HEK293 (cell line): ENCODE results near the gene ELFN1.

Experiments
- CTCF ChIA-PET: fragments of 350-600 bp; formaldehyde crosslinking; extraction: SDS; loops from one replicate; lab custom pipeline; 2021; ENCODE audit warnings: antibody characterized with exemption; lab: Yijun Ruan, JAX
- POLR2A ChIA-PET: fragments of 300-600 bp; formaldehyde crosslinking; extraction: SDS; loops from one replicate; lab custom pipeline; 2020; ENCODE audit warnings: antibody characterized with exemption, inconsistent platforms; lab: Yijun Ruan, JAX
- H3K27ac ChIP-seq: fragments of 200-500 bp; sonication (Bioruptor generic); 2 replicates; pipeline ENCODE4 v1.5.1; 2014; ENCODE audit warnings: low read depth, low read length, control low read depth, inconsistent platforms; ENCODE audit errors: extremely low read depth
- H3K36me3 ChIP-seq, 2 experiments: fragments of 200-500 bp in 1 of 2; sonication (Bioruptor generic) in 1 of 2; 1 replicate in 1 of 2; 2 replicates in 1 of 2; pipeline ENCODE4 v1.5.1; 2014 to 2017; ENCODE audit warnings: inconsistent platforms in 2 of 2, low read length in 2 of 2; ENCODE audit not compliant: control insufficient read depth in 2 of 2, insufficient read depth in 1 of 2
- H3K4me1 ChIP-seq: fragments of 200-500 bp; sonication (Bioruptor generic); 2 replicates; pipeline ENCODE4 v1.5.1; 2014; ENCODE audit warnings: mild to moderate bottlenecking, low read length, inconsistent platforms; ENCODE audit not compliant: control insufficient read depth, insufficient read depth
- H3K4me3 ChIP-seq: 2 replicates; pipeline ENCODE4 v1.5.1; 2011; ENCODE audit warnings: low read depth, mild to moderate bottlenecking, control low read depth, low read length, moderate library complexity
- H3K9me3 ChIP-seq: fragments of 200-500 bp; sonication (Bioruptor generic); 2 replicates; pipeline ENCODE4 v1.5.1; 2014; ENCODE audit warnings: low read depth, low read length, inconsistent platforms; ENCODE audit not compliant: control insufficient read depth, insufficient read depth
- AEBP2 ChIP-seq: fragments of 450-650 bp; formaldehyde crosslinking; IDR thresholded peaks from 2 replicates; pipeline ENCODE4 v1.5.1; 2016; ENCODE audit warnings: missing biosample characterization, missing genetic modification characterization, borderline replicate concordance
- BCL11B ChIP-seq: fragments of 450-650 bp; formaldehyde crosslinking; IDR thresholded peaks from 2 replicates; pipeline ENCODE4 v1.5.1; 2016; ENCODE audit warnings: low read depth, missing biosample characterization, missing genetic modification characterization
- BCL6B ChIP-seq: fragments of 450-650 bp; formaldehyde crosslinking; IDR thresholded peaks from 2 replicates; pipeline ENCODE4 v1.5.1; 2017; ENCODE audit warnings: missing biosample characterization, missing genetic modification characterization
- EGR2 ChIP-seq: fragments of 450-650 bp; formaldehyde crosslinking; IDR thresholded peaks from 2 replicates; pipeline ENCODE4 v1.5.1; 2016; ENCODE audit warnings: low read depth, missing biosample characterization, missing genetic modification characterization
- ELK4 ChIP-seq: IDR thresholded peaks from 2 replicates; pipeline ENCODE4 v1.6.1; 2011; ENCODE audit warnings: mild to moderate bottlenecking, low read depth, low read length, borderline replicate concordance
- GLIS1 ChIP-seq: fragments of 450-650 bp; formaldehyde crosslinking; IDR thresholded peaks from 2 replicates; pipeline ENCODE4 v1.5.1; 2016; ENCODE audit warnings: missing biosample characterization, missing genetic modification characterization
- PRDM1 ChIP-seq: fragments of 450-650 bp; formaldehyde crosslinking; IDR thresholded peaks from 2 replicates; pipeline ENCODE4; 2016; ENCODE audit warnings: missing biosample characterization, missing genetic modification characterization
- TCF7L2 ChIP-seq: IDR thresholded peaks from 2 replicates; pipeline ENCODE4 v1.6.1; 2011; ENCODE audit warnings: low read depth, mild to moderate bottlenecking, inconsistent platforms, low read length, moderate library complexity, borderline replicate concordance
- ZBTB20 ChIP-seq: fragments of 450-650 bp; formaldehyde crosslinking; IDR thresholded peaks from 2 replicates; pipeline ENCODE4 v1.5.1; 2016; ENCODE audit warnings: missing biosample characterization, missing genetic modification characterization
- ZNF112 ChIP-seq: fragments of 450-650 bp; formaldehyde crosslinking; IDR thresholded peaks from 2 replicates; pipeline ENCODE4 v1.5.0; 2017; ENCODE audit warnings: missing biosample characterization, missing genetic modification characterization
- ZNF157 ChIP-seq: fragments of 450-650 bp; formaldehyde crosslinking; IDR thresholded peaks from 2 replicates; pipeline ENCODE4 v1.5.1; 2016; ENCODE audit warnings: missing biosample characterization, missing genetic modification characterization
- ZNF2 ChIP-seq: fragments of 450-650 bp; formaldehyde crosslinking; IDR thresholded peaks from 2 replicates; pipeline ENCODE4 v1.5.1; 2016; ENCODE audit warnings: missing biosample characterization, missing genetic modification characterization
- ZNF221 ChIP-seq: fragments of 450-650 bp; formaldehyde crosslinking; IDR thresholded peaks from 2 replicates; pipeline ENCODE4 v1.5.1; 2017; ENCODE audit warnings: missing biosample characterization, missing genetic modification characterization, borderline replicate concordance
- ZNF391 ChIP-seq: fragments of 450-650 bp; formaldehyde crosslinking; IDR thresholded peaks from 2 replicates; pipeline ENCODE4 v1.5.1; 2016; ENCODE audit warnings: low read depth, missing biosample characterization, missing genetic modification characterization, borderline replicate concordance
- ZNF394 ChIP-seq: fragments of 450-650 bp; formaldehyde crosslinking; IDR thresholded peaks from 2 replicates; pipeline ENCODE4 v1.5.1; 2016; ENCODE audit warnings: missing biosample characterization, missing genetic modification characterization, mild to moderate bottlenecking, moderate library complexity, borderline replicate concordance
- ZNF529 ChIP-seq: fragments of 450-650 bp; formaldehyde crosslinking; IDR thresholded peaks from 2 replicates; pipeline ENCODE4 v1.5.1; 2017; ENCODE audit warnings: missing genetic modification characterization, missing biosample characterization; ENCODE audit not compliant: insufficient replicate concordance
- ZNF561 ChIP-seq: fragments of 450-650 bp; IDR thresholded peaks from 2 replicates; pipeline ENCODE4 v1.5.1; 2018; ENCODE audit warnings: missing biosample characterization, missing genetic modification characterization, borderline replicate concordance
- ZNF571 ChIP-seq: fragments of 450-650 bp; formaldehyde crosslinking; IDR thresholded peaks from 2 replicates; pipeline ENCODE4 v1.5.0; 2017; ENCODE audit warnings: missing biosample characterization, missing genetic modification characterization
- ZNF654 ChIP-seq: fragments of 450-650 bp; formaldehyde crosslinking; IDR thresholded peaks from 2 replicates; pipeline ENCODE4 v1.5.1; 2016; ENCODE audit warnings: low read depth, missing biosample characterization, missing genetic modification characterization
- ZNF792 ChIP-seq: fragments of 450-650 bp; formaldehyde crosslinking; IDR thresholded peaks from 2 replicates; pipeline ENCODE4 v1.5.1; 2016; ENCODE audit warnings: missing biosample characterization, missing genetic modification characterization
- TF ChIP-seq, protein P1 (sequence below): fragments of 450-650 bp; formaldehyde crosslinking; IDR thresholded peaks from 2 replicates; pipeline ENCODE4 v1.5.1; 2017; ENCODE audit warnings: missing biosample characterization, missing genetic modification characterization
- TF ChIP-seq, protein P2 (sequence below): fragments of 450-650 bp; formaldehyde crosslinking; IDR thresholded peaks from 2 replicates; pipeline ENCODE4 v1.5.1; 2016; ENCODE audit warnings: missing biosample characterization, missing genetic modification characterization

Gene ELFN1

GRCh38 chr7:1649751-1650326 lies 20.2 kb upstream of the ELFN1 start (continued):
- TF ChIP-seq EGR2 (tag by site-specific recombination): no peak
- no peak for TF ChIP-seq ZNF571 (tag by site-specific recombination)
- TF ChIP-seq ZNF394: no peak

DNA sequence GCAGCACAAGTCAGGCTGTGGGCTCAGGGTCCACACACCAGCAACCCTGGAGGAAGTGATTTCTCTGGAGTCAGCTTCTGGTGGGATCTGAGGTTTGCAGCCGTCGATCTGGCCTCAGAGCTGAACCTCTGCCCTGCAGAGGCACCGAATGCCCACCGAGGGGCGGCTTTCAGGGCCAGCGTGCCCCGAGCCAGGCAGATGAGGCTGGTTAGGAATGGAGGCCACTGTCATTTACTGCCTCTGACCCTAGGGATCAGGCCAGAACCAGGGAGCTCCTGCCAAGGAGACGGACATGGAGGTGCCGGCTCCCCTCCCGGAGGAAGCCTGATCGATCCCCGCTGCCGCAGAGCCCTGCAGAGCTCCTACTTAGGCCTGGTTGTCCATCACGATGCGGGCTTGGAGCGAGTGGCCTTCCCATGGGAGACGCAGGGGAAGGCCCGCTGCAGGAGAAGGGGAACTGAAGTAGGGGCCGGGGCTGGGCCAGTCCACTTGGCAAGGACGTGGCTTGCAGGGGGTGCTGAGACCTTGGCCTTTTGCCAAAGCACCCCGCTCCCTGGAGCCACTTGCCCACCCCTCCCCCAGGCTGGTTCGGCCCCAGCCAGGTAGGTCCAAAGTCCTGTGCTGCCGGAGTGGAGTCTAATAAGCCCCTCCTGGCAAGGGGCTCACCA lies 19.6 kb upstream of the ELFN1 start:
- ChIA-PET POLR2A (no interaction called here), CTCF (interaction anchor here (0.5 to 0.7 kb wide), 2 partner anchors 13 to 1069 kb away, joined by 3 read pairs; no protein-coding TSS in a partner anchor)
- Histone ChIP-seq H3K4me3 (no peak overlapping the region), H3K36me3 (no peaks in the 10 kb centered on the region), H3K9me3 (no peaks in the 10 kb centered on the region), H3K27ac (no peak overlapping the region), H3K4me1 (no peaks in the 10 kb centered on the region)
- TF ChIP-seq ZNF529 (tag by site-specific recombination): no peak
- no peak for TF ChIP-seq ZNF157 (tag by site-specific recombination)
- no peak for TF ChIP-seq ZNF391 (tag by site-specific recombination)
- no peak for TF ChIP-seq ZNF654 (tag by site-specific recombination)
- TF ChIP-seq AEBP2 (tag by site-specific recombination): no peak
- TF ChIP-seq ZNF561 (tag by site-specific recombination): no peak
- no peak for TF ChIP-seq TCF7L2
- no peak for TF ChIP-seq ZNF792 (tag by site-specific recombination)
- TF ChIP-seq PRDM1 (tag by site-specific recombination): no peak
- no peak for TF ChIP-seq ZNF2 (tag by site-specific recombination)
- TF ChIP-seq ZNF221 (tag by site-specific recombination): no peak
- TF ChIP-seq BCL11B (tag by site-specific recombination): no peak
- no peak for TF ChIP-seq GLIS1
- no peak for TF ChIP-seq BCL6B (tag by site-specific recombination)
- TF ChIP-seq ZBTB20 (tag by site-specific recombination): no peak
- TF ChIP-seq, protein P1, sequence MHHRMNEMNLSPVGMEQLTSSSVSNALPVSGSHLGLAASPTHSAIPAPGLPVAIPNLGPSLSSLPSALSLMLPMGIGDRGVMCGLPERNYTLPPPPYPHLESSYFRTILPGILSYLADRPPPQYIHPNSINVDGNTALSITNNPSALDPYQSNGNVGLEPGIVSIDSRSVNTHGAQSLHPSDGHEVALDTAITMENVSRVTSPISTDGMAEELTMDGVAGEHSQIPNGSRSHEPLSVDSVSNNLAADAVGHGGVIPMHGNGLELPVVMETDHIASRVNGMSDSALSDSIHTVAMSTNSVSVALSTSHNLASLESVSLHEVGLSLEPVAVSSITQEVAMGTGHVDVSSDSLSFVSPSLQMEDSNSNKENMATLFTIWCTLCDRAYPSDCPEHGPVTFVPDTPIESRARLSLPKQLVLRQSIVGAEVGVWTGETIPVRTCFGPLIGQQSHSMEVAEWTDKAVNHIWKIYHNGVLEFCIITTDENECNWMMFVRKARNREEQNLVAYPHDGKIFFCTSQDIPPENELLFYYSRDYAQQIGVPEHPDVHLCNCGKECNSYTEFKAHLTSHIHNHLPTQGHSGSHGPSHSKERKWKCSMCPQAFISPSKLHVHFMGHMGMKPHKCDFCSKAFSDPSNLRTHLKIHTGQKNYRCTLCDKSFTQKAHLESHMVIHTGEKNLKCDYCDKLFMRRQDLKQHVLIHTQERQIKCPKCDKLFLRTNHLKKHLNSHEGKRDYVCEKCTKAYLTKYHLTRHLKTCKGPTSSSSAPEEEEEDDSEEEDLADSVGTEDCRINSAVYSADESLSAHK (tag by site-specific recombination): no peak
- TF ChIP-seq ELK4: no peak
- TF ChIP-seq, protein P2, sequence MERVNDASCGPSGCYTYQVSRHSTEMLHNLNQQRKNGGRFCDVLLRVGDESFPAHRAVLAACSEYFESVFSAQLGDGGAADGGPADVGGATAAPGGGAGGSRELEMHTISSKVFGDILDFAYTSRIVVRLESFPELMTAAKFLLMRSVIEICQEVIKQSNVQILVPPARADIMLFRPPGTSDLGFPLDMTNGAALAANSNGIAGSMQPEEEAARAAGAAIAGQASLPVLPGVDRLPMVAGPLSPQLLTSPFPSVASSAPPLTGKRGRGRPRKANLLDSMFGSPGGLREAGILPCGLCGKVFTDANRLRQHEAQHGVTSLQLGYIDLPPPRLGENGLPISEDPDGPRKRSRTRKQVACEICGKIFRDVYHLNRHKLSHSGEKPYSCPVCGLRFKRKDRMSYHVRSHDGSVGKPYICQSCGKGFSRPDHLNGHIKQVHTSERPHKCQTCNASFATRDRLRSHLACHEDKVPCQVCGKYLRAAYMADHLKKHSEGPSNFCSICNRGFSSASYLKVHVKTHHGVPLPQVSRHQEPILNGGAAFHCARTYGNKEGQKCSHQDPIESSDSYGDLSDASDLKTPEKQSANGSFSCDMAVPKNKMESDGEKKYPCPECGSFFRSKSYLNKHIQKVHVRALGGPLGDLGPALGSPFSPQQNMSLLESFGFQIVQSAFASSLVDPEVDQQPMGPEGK (tag by site-specific recombination): no peak
- TF ChIP-seq ZNF112 (tag by site-specific recombination): no peak
